ENCODE measurements around the gene STXBP6. TPM values are rescaled to one million over a fixed set of nuclear protein-coding genes. Genes with fewer than 3 reads are reported as not detected.

Gene STXBP6
- total RNA-seq, 1 experiment from 2014 or later, result 32.2 TPM

GRCh38 chr14:24863968-24864684, 185.8 kb downstream of the STXBP6 start:
- H3K36me3 Mint-ChIP-seq (ENCODE audit: insufficient read depth, unreplicated experiment), result peaks cover 19% of the 10 kb centered on the region
- no peak for DNase-seq
- peaks cover 36% of the 10 kb centered on the region for H3K4me1 Mint-ChIP-seq (ENCODE audit: low read depth, unreplicated experiment)
- Histone ChIP-seq H3K4me1 (peaks cover 28% of the 10 kb centered on the region), H3K36me3 (ENCODE audit: control insufficient read depth, insufficient read depth, low read length) (no peaks in the 10 kb centered on the region; the same call in 1 of the 2 replicates), H3K4me3 (ENCODE audit: low read depth, low read length) (no peak overlapping the region), H3K9me3 (no peaks in the 10 kb centered on the region), H3K27me3 (replicated peaks; ENCODE audit: control insufficient read depth, insufficient read depth, low read length) (no peaks in the 10 kb centered on the region)
- H3K27me3 Mint-ChIP-seq (ENCODE audit: insufficient read depth, unreplicated experiment), result no peaks in the 10 kb centered on the region
- no peak overlapping the region for H3K27ac Mint-ChIP-seq (ENCODE audit: unreplicated experiment)
- TF ChIP-seq, protein P1, sequence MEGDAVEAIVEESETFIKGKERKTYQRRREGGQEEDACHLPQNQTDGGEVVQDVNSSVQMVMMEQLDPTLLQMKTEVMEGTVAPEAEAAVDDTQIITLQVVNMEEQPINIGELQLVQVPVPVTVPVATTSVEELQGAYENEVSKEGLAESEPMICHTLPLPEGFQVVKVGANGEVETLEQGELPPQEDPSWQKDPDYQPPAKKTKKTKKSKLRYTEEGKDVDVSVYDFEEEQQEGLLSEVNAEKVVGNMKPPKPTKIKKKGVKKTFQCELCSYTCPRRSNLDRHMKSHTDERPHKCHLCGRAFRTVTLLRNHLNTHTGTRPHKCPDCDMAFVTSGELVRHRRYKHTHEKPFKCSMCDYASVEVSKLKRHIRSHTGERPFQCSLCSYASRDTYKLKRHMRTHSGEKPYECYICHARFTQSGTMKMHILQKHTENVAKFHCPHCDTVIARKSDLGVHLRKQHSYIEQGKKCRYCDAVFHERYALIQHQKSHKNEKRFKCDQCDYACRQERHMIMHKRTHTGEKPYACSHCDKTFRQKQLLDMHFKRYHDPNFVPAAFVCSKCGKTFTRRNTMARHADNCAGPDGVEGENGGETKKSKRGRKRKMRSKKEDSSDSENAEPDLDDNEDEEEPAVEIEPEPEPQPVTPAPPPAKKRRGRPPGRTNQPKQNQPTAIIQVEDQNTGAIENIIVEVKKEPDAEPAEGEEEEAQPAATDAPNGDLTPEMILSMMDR (IDR thresholded peaks at IDR 0.05; ENCODE audit: insufficient read depth in 1 of 2, low read depth in 1 of 2, low read length in 1 of 2, severe bottlenecking in 1 of 2, unreplicated experiment in 1 of 2), result no peak
- ChIA-PET CTCF (no interaction called here), POLR2A (no interaction called here)
- intact Hi-C loops (cut with micrococcal nuclease; ENCODE audit: unreplicated experiment), result no loop called here
- H3K9me3 Mint-ChIP-seq (ENCODE audit: unreplicated experiment), result no peaks in the 10 kb centered on the region
- H3K4me3 Mint-ChIP-seq (ENCODE audit: unreplicated experiment), result no peak overlapping the region
- no TSS peak for BruUV-seq (replicated peaks)

- CTCF ChIA-PET, result interaction anchor here (0.7 to 1.5 kb wide), 3 partner anchors 22 to 56 kb away, joined by 3 to 5 read pairs (median 3); no protein-coding TSS in a partner anchor
- H3K9me3 ChIP-seq, result no peaks in the 10 kb centered on the region
- Mint-ChIP-seq H3K9me3 (ENCODE audit: unreplicated experiment) (no peaks in the 10 kb centered on the region), H3K27ac (ENCODE audit: unreplicated experiment) (peak overlapping the region; percentile 97), H3K4me1 (ENCODE audit: low read depth, unreplicated experiment) (peaks cover 29% of the 10 kb centered on the region), H3K36me3 (ENCODE audit: insufficient read depth, unreplicated experiment) (peaks cover 11% of the 10 kb centered on the region), H3K27me3 (ENCODE audit: insufficient read depth, unreplicated experiment) (no peaks in the 10 kb centered on the region), H3K4me3 (ENCODE audit: unreplicated experiment) (peak overlapping the region; percentile 74)
- H3K4me3 ChIP-seq (ENCODE audit: low read depth, low read length), result 0 out of 2 replicates have a peak overlapping the region, but pooled peaks have one; percentile 2
- DNase-seq, result peak; percentile 52 to 53
- no peaks in the 10 kb centered on the region for H3K27me3 ChIP-seq (replicated peaks; ENCODE audit: control insufficient read depth, insufficient read depth, low read length)
- H3K4me1 ChIP-seq, result peaks cover 36% of the 10 kb centered on the region
- POLR2A ChIA-PET, result interaction anchor here (0.6 to 1.4 kb wide), 4 partner anchors 22 to 174 kb away, joined by 3 to 9 read pairs (median 4); no protein-coding TSS in a partner anchor
- TF ChIP-seq, protein P1 (IDR thresholded peaks at IDR 0.05; ENCODE audit: insufficient read depth in 1 of 2, low read depth in 1 of 2, low read length in 1 of 2, severe bottlenecking in 1 of 2, unreplicated experiment in 1 of 2), result no peak
- intact Hi-C loops (cut with micrococcal nuclease; ENCODE audit: unreplicated experiment), result loop anchor here (1.0 to 2.0 kb wide), 2 partner anchors 22 to 43 kb away; no protein-coding TSS in a partner anchor
- TSS peak; percentile 76 for BruUV-seq (replicated peaks)
- no peaks in the 10 kb centered on the region for H3K36me3 ChIP-seq (ENCODE audit: control insufficient read depth, insufficient read depth, low read length)
These were observed 188.8 kb downstream of the STXBP6 start for GRCh38 chr14:24861083-24861630.

- Histone ChIP-seq H3K9me3 (no peaks in the 10 kb centered on the region), H3K4me3 (ENCODE audit: low read depth, low read length) (no peak overlapping the region), H3K36me3 (ENCODE audit: control insufficient read depth, insufficient read depth, low read length) (no peaks in the 10 kb centered on the region), H3K4me1 (peaks cover 36% of the 10 kb centered on the region), H3K27me3 (replicated peaks; ENCODE audit: control insufficient read depth, insufficient read depth, low read length) (no peaks in the 10 kb centered on the region)
- Mint-ChIP-seq H3K36me3 (ENCODE audit: insufficient read depth, unreplicated experiment) (peaks cover 16% of the 10 kb centered on the region), H3K4me1 (ENCODE audit: low read depth, unreplicated experiment) (peaks cover 29% of the 10 kb centered on the region), H3K9me3 (ENCODE audit: unreplicated experiment) (no peaks in the 10 kb centered on the region), H3K27ac (ENCODE audit: unreplicated experiment) (peak overlapping the region; percentile 48), H3K27me3 (ENCODE audit: insufficient read depth, unreplicated experiment) (no peaks in the 10 kb centered on the region), H3K4me3 (ENCODE audit: unreplicated experiment) (no peak overlapping the region)
- TF ChIP-seq, protein P1 (IDR thresholded peaks at IDR 0.05; ENCODE audit: insufficient read depth in 1 of 2, low read depth in 1 of 2, low read length in 1 of 2, severe bottlenecking in 1 of 2, unreplicated experiment in 1 of 2), result no peak
- ChIA-PET CTCF (no interaction called here), POLR2A (interaction anchor here (0.7 kb wide), 1 partner anchor 15 kb away, joined by 3 read pairs; no protein-coding TSS in a partner anchor)
- no TSS peak for BruUV-seq (replicated peaks)
- DNase-seq, result no peak
- intact Hi-C loops (cut with micrococcal nuclease; ENCODE audit: unreplicated experiment), result no loop called here
These were observed 190.4 kb downstream of the STXBP6 start for GRCh38 chr14:24859559-24859958.

Measured in Caco-2 (cell line).